HG03342 (cell line): ENCODE measurements around the gene SLC24A1.
"Not testable (repeated sequence)": the region's sequence is repeated elsewhere in the genome, so short reads cannot be mapped to it uniquely, and the experiment has no call there.

Experiments
- ATAC-seq: cut with Tn5 transposase; IDR thresholded peaks from one replicate; pipeline ENCODE4 v1.9.1; 2021; ENCODE audit warnings: mild to moderate bottlenecking, moderate library complexity; ENCODE audit not compliant: unreplicated experiment

Gene SLC24A1

DNA sequence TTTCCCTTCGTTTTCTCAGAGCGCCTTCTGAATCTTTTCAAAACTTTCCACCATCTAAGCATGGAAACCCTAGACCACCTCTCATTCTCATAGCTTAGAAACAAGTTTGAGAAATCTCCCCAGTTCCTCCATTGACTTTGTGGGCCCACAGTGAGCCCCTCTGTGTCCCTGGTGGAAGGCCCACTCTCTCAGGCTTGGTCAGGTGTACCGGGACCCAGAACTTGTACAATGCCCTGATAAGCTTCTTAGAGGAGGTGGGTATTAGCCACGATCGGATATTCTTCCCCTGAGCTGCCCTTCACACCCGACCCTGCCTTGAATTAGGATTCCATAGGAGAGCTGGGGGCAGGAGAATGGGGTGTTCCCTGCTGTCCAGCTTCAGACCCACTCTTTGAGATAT is at the start of gene SLC24A1:
Gene SLC24A1 (plus strand): TSS at position 301 of the 400 bp plus-strand sequence. CDS start 2,143 bp downstream, outside the sequence.
- ATAC-seq, result no peak

DNA sequence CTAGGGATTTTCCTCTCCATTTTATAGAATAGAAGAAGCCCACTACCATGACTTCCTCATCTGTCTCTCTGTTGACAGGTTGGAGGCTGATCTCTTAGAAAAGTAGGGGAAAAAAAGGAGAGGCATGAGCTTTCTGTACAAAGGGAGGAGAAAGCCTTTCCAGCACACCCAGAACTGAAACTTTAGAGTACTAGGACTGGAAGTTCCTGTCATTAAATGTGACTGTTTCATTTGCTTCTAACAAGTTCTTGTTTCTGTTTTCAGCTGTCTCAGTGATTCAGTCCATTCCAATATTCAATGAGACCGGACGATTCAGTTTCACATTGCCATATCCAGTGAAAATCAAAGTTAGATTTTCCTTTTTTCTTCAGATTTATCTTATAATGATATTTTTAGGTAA is 49.8 kb upstream of the SLC24A1 start:
- ATAC-seq, result no peak

DNA sequence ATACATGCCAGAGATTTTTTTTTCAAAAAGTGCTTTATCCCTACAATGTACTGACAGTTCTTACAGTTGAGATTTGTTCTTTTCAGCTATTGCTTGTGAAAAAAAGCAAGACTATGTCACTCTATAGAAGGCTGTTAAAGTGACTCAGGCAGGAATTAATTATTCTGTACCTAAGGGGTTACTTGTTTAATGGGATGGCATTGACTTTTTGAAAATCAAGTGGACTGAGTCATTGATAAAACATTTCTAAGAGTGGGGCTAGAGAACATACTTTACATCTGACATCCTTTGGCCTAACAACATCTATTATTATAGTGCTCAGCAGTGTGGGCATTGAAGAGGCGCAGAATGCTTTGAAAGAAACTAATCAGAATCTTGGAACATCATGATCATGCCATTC is 45.1 kb upstream of the SLC24A1 start:
- no peak for ATAC-seq

DNA sequence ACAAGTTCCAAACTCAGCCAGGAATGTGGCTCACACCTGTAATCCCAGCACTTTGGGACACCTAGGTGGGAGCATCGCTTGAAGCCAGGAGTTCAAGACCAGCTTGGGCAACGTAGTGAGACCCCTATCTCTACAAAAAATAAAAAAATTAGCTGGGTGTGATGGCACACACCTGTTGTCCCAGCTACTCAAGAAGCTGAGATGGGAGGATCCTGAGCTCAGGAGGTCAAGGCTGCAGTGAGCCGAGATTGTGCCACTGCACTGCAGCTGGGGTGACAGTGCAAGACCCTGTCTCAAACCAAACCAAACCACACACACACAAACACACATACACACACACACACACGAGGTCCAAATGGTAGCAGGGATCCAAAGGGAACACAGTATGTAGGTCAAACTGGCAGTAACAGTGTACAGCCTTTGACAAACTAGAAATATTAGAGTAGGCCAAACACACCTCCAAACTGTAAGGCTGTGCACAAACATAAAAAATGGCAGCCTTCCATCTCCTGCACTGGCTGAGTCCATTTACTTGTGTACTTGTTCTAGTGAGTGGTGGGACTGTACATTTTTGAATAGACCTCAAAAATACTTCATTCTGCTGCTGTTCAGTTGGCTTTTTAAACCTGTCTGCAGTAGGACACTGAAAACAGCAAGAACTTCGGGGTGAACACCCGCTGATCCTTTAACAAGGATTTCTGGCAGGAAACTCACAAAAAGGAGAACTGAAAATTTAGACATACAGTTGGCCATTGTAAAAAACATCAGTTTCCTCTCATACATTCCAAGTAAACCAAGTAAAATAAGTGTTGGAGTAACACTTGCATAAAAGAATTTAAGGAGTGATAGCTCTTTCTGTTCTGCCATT is 44.4 kb upstream of the SLC24A1 start:
- ATAC-seq, result no peak

DNA sequence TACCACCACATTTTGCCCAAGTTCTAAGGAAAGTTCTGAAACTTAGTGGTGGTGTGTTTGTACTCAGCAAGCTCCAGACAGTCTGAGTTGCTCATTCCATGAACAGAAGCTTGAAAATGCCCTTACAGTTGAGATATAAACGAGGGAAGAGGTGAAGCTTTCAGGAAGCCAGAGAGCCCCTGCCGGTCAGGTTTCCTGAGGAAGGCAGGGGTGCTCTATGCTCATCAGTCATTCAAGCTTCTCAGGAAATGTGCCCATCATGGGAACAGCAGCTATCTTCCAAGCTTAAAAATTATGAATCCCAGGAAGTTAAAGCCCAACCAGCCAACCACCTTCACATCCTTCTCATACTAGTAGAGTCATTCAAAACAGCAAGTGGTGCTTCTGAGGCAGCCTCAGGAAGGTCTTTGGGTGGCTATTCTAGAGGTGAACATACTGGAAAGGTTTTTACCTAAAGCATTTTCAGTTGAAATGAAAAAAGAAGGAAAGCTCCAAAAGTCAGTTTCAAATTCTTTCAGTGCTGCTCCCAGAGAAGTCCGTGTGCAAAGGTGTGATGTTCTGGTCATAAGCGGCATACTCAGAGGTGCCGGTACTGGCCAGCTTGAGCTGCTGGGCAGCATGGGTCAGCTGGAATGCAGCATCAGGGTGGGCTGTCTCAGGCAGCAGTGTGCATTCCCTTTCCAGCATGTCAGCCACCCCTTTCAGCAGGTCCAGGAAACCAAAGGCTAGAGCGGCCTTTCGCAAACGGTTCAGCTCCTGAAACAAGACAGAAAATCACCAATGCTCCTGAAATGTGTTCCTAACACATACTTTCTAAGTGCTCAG is 42.6 kb upstream of the SLC24A1 start:
- no peak for ATAC-seq

DNA sequence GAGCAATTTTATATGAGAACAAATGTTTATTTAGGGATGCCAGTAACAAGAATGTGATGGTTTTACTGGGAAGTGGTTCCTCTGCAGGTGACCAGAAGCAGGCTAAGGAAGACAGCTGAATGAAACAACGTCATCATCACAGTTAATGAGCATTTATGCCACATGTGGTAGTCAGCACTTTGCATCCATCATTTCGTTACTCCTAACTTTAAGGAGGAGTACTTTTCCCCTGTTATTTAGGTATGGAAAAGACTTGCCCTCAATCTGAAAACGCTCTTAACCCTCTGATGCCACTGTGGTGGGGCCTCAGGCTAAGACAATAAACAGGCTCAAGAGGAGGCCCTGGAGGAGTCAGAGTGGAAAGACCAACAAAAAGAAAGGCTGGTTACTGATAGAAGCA is 42.0 kb upstream of the SLC24A1 start:
- ATAC-seq, result no peak

DNA sequence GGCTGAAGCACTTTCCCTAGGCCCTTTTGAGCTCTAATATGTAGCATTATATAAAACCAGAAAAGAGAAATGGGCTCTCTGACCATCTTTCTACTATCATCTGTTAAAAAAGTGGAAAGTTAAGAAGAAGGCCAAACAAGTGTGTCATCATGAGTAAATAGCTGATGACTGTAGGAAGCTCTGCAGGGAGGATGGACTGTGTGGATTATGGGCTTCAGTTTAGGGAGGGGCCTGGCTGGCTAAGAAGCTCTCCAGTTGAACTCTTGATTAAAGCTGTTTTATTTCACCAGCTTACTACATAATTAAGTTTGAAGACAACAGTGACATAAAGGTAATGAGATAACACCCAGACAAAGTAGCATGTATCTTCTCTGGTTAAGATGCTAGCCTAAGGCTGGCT is 41.5 kb upstream of the SLC24A1 start:
- ATAC-seq, result no peak

DNA sequence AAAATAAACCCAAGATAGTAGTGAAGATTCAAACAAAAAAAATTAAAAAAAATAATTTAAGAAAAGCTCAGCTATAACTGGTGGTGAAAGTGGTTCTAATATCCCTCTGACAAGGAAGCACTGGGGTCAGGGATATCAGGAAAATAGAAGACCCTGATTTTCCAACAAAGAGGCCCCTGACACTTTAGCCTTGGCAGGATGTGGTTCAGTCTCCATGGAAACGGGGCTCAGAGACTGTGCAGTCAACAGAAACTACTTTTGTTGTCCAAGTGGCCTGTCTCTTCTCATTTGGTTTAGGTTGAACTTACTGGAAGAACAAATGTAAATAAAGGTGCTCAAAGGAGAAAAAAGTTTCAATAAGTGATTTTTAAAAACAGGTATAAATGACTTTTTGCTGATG is 38.0 kb upstream of the SLC24A1 start:
- ATAC-seq, result peak; percentile 72

DNA sequence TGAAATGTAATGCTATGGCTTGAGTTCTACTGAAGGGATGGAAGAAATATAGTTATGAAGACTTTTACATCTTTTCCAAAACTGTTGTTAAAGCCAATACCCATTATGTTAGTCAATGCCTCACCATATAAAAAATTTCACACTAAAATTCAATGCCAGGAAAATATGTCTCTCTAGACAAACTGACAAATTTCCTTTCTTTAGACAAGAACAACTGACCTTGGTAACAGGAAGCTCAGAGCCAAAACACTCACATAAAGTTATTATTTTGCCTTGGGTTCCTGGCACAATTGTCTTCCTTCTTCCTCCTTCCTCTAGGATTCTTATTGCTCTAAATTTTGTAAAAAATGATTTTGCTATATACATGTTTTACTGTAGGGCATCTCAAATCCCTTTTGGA is 37.5 kb upstream of the SLC24A1 start:
- ATAC-seq, result no peak

DNA sequence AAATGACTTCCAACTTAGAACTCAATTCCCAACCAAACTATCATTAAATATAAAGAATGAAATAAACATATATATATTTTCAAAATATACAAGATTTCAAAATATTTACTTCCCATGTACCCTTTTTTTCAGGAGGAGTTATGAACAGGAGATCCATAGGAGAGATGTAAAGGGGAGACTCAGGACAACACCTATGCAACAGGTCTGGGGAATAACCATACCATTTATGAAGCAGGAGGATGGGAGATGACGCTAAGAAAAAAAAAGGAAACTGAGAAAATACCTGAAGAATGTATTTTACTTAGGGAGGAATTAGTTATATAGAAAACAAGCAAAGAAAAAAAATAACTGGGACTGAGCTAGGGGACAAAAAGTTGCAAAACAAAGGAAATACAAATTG is 34.6 kb upstream of the SLC24A1 start:
- ATAC-seq, result no peak

DNA sequence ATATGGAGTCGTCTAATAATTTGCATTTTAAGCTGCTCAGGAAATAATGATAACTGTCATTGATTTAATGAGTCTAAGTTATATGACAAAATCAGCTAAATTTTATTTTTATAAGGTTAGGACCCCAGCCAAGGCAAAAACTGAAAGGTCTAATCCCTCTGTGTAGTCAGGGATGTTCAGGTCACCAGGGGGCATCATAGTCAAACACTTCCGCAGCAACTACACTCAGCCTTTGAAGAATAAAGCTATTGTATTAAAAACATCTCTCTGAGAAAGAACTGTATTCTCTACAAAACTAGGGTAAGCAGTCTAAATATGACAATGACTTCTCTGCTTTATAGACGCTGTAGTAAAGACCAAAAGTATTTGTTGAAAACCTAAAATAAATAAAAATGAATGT is 25.8 kb upstream of the SLC24A1 start:
- no peak for ATAC-seq

DNA sequence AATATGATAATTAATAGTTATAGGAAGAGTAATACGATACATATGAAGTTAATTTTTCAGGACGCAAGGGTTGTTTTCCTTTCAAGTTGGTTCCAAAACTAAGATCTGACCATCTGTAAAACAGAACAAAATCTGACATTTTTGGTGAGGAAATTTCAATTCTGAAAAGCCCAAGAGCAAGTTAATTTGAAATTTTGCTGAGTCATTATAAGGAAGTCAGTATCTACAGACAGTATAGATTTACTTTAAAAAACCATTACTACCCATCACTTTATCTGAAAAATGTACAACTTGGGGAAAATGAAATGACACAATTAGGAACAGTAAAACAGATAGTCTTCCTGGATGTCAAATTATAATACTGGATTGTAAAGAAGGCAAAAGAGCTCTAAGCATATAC is 23.3 kb upstream of the SLC24A1 start:
- no peak for ATAC-seq

DNA sequence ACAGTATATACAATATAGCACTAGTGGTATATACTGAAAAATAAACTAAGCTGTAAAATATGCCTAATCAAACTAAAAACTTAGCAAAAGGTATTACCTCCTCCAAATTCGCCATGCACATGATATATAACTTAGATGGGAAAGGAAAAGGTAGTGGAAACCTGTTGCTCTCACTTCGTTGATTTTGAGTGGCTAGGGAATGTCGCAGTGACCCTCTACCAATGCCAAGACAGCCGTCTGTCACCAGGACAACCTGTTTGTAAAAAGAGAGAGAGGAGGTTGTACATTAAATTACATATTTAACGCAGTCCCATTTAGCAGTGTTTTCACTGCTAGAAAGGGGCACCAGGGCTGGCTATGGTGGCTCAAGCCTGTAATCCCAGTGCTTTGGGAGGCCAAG is 22.1 kb upstream of the SLC24A1 start:
- no peak for ATAC-seq

DNA sequence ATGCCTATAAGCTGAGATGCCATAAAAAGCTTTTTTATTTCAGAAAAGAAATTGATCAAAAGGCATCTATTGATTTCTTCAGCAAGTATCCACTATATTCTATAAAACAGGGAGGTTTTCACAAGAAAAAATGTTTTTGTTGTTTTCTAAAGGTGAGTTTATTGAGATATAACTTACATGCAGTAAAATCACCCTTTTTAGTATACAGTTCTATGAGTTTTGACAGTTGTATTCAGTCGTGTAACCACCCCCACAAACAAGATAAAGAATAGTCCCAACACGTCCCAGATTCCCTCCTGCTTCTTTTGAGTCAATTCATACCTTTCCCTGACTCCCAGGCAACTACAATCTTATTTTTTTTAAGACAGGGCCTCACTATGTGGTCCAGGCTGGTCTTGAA is 18.6 kb upstream of the SLC24A1 start:
- ATAC-seq, result no peak

DNA sequence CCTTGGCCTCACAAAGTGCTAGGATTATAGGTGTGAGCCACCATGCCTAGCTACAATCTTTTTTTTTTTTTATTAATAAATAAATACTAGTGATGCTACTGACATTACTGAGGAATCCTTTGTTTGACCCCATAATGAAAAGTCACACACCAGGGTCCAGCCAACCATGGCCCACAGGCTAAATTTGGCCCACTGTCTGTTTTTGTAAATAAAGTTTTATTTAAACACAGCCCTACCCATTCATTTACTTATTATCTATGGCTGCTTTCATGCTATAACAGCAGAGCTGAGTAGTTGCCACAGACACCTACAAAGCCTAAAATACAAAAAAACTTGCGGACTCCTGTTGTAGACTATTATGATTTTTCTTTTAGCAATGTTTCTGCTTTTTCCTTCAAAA is 18.2 kb upstream of the SLC24A1 start:
- no peak for ATAC-seq

DNA sequence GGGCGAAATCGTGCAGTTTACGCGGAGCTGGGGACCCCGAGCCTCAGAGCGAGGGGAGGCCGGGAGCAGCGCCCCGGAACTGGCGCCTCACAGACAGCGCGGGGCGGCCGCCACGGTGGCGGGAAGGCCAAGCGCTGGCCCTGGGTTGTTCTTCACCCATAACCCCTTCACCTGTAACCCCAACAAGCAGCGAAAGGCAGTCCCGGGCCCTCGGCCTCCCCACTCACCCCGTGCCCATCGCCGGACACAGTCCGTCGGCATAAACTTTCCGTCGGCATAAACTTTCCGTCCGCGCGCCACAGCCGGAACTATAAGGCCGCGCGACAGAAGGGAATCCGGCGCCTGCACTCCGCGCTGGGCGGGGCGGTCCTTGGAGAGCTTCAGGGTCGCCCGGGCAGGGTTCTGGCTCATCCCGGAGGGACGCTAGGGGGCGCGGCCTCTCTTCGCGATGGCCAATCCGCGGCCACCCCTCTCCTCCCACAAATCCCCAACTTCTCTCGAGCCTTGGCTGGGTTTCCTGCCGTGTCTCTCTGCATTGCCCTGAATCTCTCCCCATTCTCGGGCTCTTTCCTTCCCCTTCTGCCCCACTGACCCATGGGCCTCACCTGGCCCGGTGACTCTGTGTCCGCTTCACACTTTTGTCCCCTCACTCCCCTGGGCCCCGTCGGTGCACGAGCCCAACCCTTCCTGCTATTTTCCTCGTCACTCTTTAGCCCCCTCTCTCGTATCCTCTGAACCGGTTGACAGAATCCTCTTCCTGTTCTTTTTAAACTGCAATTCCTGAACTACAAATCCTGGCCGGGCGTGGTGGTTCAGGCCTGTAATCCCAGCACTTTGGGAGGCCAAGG is 10.6 kb upstream of the SLC24A1 start, which contains the start of gene INTS14:
Gene INTS14 (minus strand): TSS at position 261 of the 848 bp plus-strand sequence. CDS start 3,751 bp downstream, outside the sequence.
- ATAC-seq, result peak; percentile 95

DNA sequence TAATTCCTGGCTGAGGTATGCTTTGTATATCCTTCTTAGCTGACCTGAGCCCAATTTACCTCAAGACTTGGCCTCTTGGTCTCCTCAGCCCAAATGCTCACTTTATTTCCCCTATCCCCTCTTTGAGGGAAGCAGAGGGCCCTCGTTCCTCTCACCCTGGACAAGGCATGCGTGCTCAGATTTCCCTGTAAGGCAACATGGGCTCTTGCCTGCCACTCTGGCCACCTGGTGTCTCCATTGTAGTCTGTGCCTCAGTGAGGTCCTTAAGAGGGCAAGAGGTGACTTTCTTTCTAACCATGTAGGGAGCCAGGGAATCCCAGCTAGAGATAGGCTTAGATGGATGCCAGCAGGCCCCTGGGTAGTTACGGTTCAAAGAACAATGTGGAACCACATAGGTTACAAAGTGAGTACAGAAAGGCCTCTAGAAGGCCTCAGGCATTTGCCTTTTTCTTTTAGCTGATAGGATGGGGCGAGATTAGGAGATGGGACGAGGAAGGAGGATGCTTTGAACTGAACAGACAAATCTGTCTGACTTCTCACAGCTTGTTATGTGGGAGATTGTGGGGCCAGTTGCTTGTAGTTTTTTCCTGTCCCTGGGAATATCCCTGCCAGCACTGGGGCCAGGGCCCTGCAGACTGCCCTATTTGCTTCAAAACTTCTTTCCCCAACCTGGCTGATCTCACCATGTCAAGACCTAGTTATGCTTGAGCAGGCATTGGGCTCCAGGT is 9.7 kb upstream of the SLC24A1 start:
- ATAC-seq, result no peak

DNA sequence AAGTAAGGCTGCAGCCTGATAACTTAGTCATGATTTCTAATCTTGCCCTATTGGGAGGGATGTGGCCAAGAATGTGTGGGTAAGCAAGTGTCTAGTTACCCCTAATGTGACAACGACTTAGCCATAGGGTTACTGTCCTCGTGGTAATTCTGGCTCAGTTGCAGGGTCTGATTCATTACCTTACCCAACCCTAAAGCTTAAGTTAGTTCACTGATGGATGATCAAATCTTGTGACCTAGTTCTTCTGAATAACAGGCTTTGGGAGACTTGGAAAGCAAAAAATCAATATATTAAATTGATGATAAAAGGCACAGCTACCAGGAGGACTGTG is 9.2 kb upstream of the SLC24A1 start:
- ATAC-seq, result no peak

DNA sequence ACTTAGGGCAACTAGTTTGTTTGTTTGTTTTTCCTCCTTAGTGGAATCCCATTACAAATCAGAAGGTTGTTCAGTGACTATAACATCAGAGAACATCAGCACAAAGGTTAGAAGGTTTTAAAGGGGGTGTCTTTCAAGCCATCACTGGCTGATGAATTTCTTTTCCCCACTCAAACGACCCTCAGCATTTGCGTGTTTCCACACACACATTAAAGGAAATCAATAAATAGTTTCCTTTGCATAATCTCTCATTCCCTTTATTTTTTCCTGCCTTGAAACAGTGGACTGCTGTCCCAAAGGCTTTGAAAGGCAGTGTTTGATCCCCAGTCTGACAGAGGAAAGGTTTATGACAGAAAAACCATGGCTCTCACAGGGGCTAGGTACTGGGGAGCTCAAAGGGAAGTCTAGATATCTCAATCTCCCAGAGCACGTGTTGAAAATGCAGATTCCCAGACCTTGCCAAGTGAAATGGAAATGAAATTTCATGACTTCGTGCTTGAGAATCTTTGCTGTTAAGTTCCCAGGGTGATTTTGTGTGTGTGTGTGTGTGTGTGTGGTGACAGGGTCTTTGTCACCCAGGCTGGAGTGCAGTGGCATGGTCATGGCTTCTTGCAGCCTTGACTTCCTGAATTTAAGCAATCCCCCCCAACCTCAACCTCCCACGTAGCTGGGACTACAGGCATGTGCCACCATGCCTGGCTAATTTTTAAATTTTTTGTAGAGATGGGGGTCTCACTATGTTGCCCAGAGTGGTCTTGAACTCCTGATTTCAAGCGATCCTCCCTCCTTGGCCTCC is 8.6 kb upstream of the SLC24A1 start:
- no peak for ATAC-seq

DNA sequence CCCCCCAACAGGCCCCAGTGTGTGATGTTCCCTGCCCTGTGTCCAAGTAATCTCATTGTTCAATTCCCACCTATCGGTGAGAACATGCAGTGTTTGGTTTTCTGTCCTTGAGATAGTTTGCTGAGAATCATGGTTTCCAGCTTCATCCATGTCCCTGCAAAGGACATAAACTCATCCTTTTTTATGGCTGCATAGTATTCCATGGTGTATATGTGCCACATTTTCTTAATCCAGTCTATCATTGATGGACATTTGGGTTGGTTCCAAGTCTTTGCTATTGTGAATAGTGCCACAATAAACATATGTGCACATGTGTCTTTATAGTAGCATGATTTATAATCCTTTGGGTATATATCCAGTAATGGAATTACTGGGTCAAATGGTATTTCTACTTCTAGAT is 5.9 kb upstream of the SLC24A1 start:
- ATAC-seq, result not testable (repeated sequence)
